Inferior parietal cortex (tissue), 1 donor: ENCODE data around the gene ROPN1L.
"Not testable (repeated sequence)": the region's sequence is repeated elsewhere in the genome, so short reads cannot be mapped to it uniquely, and the experiment has no call there.

ENCODE experiments used
- DNase-seq: peaks from one replicate; pipeline ENCODE4 v3.0.0-alpha.2; 2016; ENCODE audit errors: extremely low spot score

Gene ROPN1L

GRCh38 chr5:10501554-10502075 lies 59.9 kb downstream of the ROPN1L start:
- no peak for DNase-seq

- DNase-seq = no peak
These were observed 60.5 kb downstream of the ROPN1L start for GRCh38 chr5:10502130-10502529.

GRCh38 chr5:10502578-10502977 lies 60.9 kb downstream of the ROPN1L start:
- no peak for DNase-seq

- DNase-seq = no peak
These were observed 61.6 kb downstream of the ROPN1L start for GRCh38 chr5:10503321-10503720.

GRCh38 chr5:10503997-10504793 lies 62.5 kb downstream of the ROPN1L start:
- DNase-seq = no peak

- DNase-seq = no peak
These were observed 63.9 kb downstream of the ROPN1L start for GRCh38 chr5:10505517-10506095.

GRCh38 chr5:10506535-10506934 lies 64.9 kb downstream of the ROPN1L start:
- no peak for DNase-seq

- DNase-seq = no peak
These were observed 66.0 kb downstream of the ROPN1L start for GRCh38 chr5:10507575-10508096.

GRCh38 chr5:10509575-10509974 lies 67.9 kb downstream of the ROPN1L start:
- no peak for DNase-seq

GRCh38 chr5:10511741-10512640 lies 70.3 kb downstream of the ROPN1L start:
- DNase-seq = no peak

GRCh38 chr5:10513501-10514442 lies 72.1 kb downstream of the ROPN1L start:
- DNase-seq = no peak

GRCh38 chr5:10514572-10514971 lies 72.9 kb downstream of the ROPN1L start:
- DNase-seq = not testable (repeated sequence)
